Lower leg skin (tissue), 3 donors: ENCODE measurements around the gene ORC2.

Experiments used
- CTCF ChIP-seq, 3 donors: fragments of 450-650 bp; IDR thresholded peaks; one replicate each; pipeline ENCODE4 v1.5.1; 2016; ENCODE audit warnings: antibody characterized with exemption in 3 of 3, mild to moderate bottlenecking in 3 of 3, moderate library complexity in 2 of 3
- POLR2A ChIP-seq, 2 donors: fragments of 450-650 bp; IDR thresholded peaks; one replicate each; pipeline ENCODE4 v1.6.1; 2016 to 2017; ENCODE audit warnings: antibody characterized with exemption in 2 of 2, mild to moderate bottlenecking in 1 of 2, moderate library complexity in 1 of 2

- no peak for TF ChIP-seq CTCF (IDR thresholded peaks at IDR 0.05)
- TF ChIP-seq POLR2A (IDR thresholded peaks at IDR 0.05): no peak
Measured at GRCh38 chr2:200929334-200930249, 33.9 kb downstream of the ORC2 start.
